Omental fat pad (tissue), 4 donors: ENCODE measurements around the gene ALK. TPM values are rescaled to one million over a fixed set of nuclear protein-coding genes. Genes with fewer than 3 reads are reported as not detected.

Source experiments
- ATAC-seq: fragments of 150-250 bp; one replicate; pipeline ENCODE4 v1.9.1; 2016; ENCODE audit warnings: mild to moderate bottlenecking, moderate library complexity; ENCODE audit not compliant: low FRiP score
- DNase-seq: peaks from one replicate; pipeline ENCODE4 v3.0.0-alpha.2; 2019; ENCODE audit warnings: low spot score
- total RNA-seq, 4 donors: library from RNA; depleted of rRNA; stranded (reverse); fragments of >200 nt; gene quantifications; one replicate each; pipeline ENCODE4 v1.1.0, GENCODE V29; 2016
- TF ChIP-seq, protein P1 (sequence below), 3 donors: fragments of 450-650 bp; IDR thresholded peaks; one replicate each; pipeline ENCODE4 v1.5.1; 2016 to 2017; ENCODE audit warnings: antibody characterized with exemption in 3 of 3, mild to moderate bottlenecking in 3 of 3, moderate library complexity in 2 of 3

ALK gene
- total RNA-seq, 4 donors from 2014 or later, result 0.12 to 2.2 (median 0.44) TPM; not detected in 1

- no peak for ATAC-seq
Observed at GRCh38 chr2:29187926-29188325, 733.5 kb downstream of the ALK start.

DNA sequence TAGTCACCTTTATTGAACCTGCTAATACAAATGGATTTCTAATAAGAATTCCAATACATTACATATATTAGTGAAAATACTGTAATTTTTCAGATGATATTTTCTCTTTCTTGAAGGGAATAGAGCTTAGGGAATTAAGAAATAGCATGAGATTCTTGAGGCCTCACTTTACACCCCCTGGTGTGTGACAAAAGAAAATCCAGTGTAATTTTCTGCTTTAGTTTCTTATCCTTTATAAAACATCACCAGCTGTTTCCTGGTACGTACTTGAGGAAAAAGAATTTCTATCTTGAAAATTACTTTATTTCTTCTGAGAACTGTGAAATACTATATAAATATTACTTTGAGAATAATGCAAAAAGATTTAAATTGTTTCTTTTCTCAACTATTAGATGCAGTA lies 734.6 kb downstream of the ALK start:
- no peak for DNase-seq
- no peak for ATAC-seq
- TF ChIP-seq, protein P1, sequence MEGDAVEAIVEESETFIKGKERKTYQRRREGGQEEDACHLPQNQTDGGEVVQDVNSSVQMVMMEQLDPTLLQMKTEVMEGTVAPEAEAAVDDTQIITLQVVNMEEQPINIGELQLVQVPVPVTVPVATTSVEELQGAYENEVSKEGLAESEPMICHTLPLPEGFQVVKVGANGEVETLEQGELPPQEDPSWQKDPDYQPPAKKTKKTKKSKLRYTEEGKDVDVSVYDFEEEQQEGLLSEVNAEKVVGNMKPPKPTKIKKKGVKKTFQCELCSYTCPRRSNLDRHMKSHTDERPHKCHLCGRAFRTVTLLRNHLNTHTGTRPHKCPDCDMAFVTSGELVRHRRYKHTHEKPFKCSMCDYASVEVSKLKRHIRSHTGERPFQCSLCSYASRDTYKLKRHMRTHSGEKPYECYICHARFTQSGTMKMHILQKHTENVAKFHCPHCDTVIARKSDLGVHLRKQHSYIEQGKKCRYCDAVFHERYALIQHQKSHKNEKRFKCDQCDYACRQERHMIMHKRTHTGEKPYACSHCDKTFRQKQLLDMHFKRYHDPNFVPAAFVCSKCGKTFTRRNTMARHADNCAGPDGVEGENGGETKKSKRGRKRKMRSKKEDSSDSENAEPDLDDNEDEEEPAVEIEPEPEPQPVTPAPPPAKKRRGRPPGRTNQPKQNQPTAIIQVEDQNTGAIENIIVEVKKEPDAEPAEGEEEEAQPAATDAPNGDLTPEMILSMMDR (IDR thresholded peaks at IDR 0.05), result no peak

More at GRCh38 chr2:29187926-29188325, 733.5 kb downstream of the ALK start:
- TF ChIP-seq, protein P1 (IDR thresholded peaks at IDR 0.05), result no peak
- DNase-seq, result no peak

GRCh38 chr2:29184531-29184930 lies 736.9 kb downstream of the ALK start:
- no peak for DNase-seq
- TF ChIP-seq, protein P1 (IDR thresholded peaks at IDR 0.05), result no peak
- no peak for ATAC-seq

DNA sequence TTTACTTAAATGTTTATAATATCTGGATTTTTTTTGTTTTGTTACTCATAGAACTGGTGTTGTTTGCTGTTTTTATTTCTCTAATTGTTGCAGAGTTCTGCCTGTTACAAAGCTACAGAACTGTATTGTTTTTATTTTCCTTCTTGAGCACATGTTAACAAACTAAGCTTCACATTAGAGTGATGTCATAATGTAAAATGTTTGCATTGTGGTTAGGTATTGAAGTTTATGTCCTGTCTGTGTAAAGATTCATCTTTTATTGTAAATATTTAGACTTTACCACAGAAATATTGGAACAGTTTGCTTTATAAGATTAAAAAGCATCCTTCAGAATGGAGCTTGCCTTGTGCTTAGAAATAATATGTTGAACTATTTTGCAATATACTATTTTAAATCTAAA lies 738.5 kb downstream of the ALK start:
- TF ChIP-seq, protein P1 (IDR thresholded peaks at IDR 0.05), result no peak
- DNase-seq (no peak), ATAC-seq (no peak)

DNA sequence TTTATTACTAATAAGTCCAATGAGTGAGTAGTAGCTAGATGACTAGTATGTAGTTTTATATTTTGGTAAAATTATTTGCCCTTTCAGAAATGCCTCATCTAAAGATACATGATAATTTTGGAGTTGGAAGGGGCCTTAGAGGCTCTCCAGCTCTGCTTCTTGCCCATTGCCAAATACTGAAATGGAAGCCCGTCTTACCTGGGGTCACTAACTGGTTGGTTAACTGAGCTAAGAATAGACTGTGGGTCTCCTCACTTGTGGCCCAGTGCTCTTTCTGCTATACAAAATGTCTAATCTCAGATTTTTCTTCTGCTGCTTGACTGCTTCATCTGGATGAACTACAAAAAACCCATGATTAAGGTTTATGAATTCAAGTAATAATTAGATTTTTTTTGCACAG lies 739.1 kb downstream of the ALK start:
- no peak for ATAC-seq
- no peak for DNase-seq
- TF ChIP-seq, protein P1 (IDR thresholded peaks at IDR 0.05), result no peak

DNA sequence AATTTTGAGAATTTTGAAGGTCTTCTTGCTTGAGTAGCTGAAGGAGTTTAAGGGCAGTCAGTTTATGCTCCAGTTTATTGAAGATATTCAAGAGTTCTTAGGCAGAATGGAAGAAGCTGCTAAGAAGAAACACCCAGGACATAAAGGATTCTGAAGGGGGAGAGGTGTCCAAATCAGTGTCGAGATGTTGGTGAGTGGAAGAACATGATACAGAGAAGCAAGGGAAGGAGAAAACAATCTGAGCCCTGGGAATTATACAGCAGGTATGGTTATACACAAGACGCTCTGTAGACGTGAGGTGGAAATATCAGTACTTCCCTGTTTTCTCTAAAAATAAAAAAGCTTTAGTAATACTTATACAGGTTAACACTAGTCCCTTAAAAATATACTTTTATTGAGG lies 746.0 kb downstream of the ALK start:
- ATAC-seq (no peak), DNase-seq (no peak)
- TF ChIP-seq, protein P1 (IDR thresholded peaks at IDR 0.05), result no peak

DNA sequence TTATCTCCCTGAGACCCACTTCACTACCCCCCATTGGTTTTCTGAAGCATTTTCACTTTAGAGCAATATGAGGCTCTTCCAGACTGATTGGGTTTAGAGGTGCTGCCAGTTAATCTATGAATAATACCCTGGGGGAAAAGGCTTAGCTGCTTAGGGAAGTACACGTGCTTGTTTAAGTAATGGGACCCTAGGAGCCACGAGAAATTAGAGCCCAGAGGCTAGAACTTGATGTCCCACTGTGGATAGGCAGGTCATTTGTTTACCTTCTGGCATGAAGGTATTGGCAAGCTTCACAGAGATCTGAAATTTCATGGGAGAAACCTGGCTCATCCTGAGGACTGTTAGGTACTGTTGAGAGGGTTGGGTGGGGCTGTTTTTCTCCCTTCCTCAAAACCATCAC lies 746.4 kb downstream of the ALK start:
- ATAC-seq (no peak), DNase-seq (no peak)
- TF ChIP-seq, protein P1 (IDR thresholded peaks at IDR 0.05), result no peak
